K562 (cell line): Measurements from ENCODE around the gene LAMB4. TPM values are rescaled to one million over a fixed set of nuclear protein-coding genes. Genes with fewer than 3 reads are reported as not detected.
A peak's percentile ranks its signal among the peaks of the same experiment; 100 is the strongest.

ENCODE experiments used
- ATAC-seq: fragments of 200-7000 bp; cut with Tn5 transposase; 3 replicates; pipeline ENCODE4 v1.9.1; 2020; ENCODE audit warnings: moderate library complexity
- BruUV-seq: library from RNA; stranded (reverse); fragments of 400-500 nt; replicated peaks from 2 replicates; lab custom pipeline; 2021; lab: Mats Ljungman, UMichigan
- CTCF ChIA-PET: fragments of 300-600 bp; formaldehyde crosslinking; extraction: SDS; loops from one replicate; lab custom pipeline; 2021; ENCODE audit warnings: low intra/inter-chr PET ratio; lab: Yijun Ruan, JAX
- POLR2A ChIA-PET: fragments of 300-600, 350-650 bp; sonication (Branson Sonifier 250); formaldehyde crosslinking; extraction: SDS; loops from one replicate; lab custom pipeline; 2021; ENCODE audit warnings: antibody characterized with exemption, inconsistent platforms; lab: Yijun Ruan, JAX
- DNase-seq, 4 experiments: peaks; one replicate each; pipeline versions ENCODE4 v3.0.0 to v3.0.0-alpha.2; 2011 to 2018; ENCODE audit warnings: low spot score in 3 of 4, mixed read lengths in 3 of 4; ENCODE audit errors: extremely low read depth in 1 of 4
- FAIRE-seq: peaks from 2 replicates; lab custom pipeline; 2011; peaks lifted over from hg19 to GRCh38; lab: Jason Lieb, UNC
- H2AFZ ChIP-seq: 2 replicates; pipeline ENCODE4 v1.6.0; 2011; ENCODE audit warnings: low read depth, low read length, control low read depth, inconsistent platforms
- H3K27ac ChIP-seq: fragments of 200-600 bp; 3 replicates; pipeline ENCODE4 v1.8.0; 2011; ENCODE audit warnings: low read depth, mild to moderate bottlenecking, control low read depth, inconsistent platforms, low read length, moderate library complexity, mixed read lengths; ENCODE audit errors: extremely low read depth
- H3K27me3 ChIP-seq, 2 experiments: fragments of 300-600 bp in 1 of 2; 2 replicates in 1 of 2; 3 replicates in 1 of 2; pipeline versions ENCODE4 v1.6.0 to v1.8.0; 2011; ENCODE audit warnings: inconsistent platforms in 2 of 2, low read length in 2 of 2, mild to moderate bottlenecking in 1 of 2, mixed read lengths in 1 of 2, moderate library complexity in 1 of 2; ENCODE audit not compliant: control insufficient read depth in 2 of 2, insufficient read depth in 2 of 2
- H3K36me3 ChIP-seq: fragments of 300-600 bp; 3 replicates; pipeline ENCODE4 v1.8.0; 2011; ENCODE audit warnings: mild to moderate bottlenecking, low read length, inconsistent platforms; ENCODE audit not compliant: control insufficient read depth, insufficient read depth
- H3K4me1 ChIP-seq, 2 experiments: fragments of 200-600 bp in 1 of 2; replicated peaks in 1 of 2; 2 replicates in 1 of 2; 3 replicates in 1 of 2; pipeline versions ENCODE4 v1.5.1 to v1.8.0; 2011; ENCODE audit warnings: inconsistent platforms in 2 of 2, low read length in 2 of 2, mild to moderate bottlenecking in 1 of 2, mixed read lengths in 1 of 2, moderate library complexity in 1 of 2; ENCODE audit not compliant: control insufficient read depth in 2 of 2, insufficient read depth in 2 of 2
- H3K4me2 ChIP-seq: 2 replicates; pipeline ENCODE4 v1.6.1; 2011; ENCODE audit warnings: low read length, control low read depth, inconsistent platforms, mixed read lengths; ENCODE audit not compliant: insufficient read depth
- H3K4me3 ChIP-seq: fragments of 200-600 bp; sonication (generic), shearing (Covaris generic); 2 replicates; pipeline ENCODE4 v1.5.1; 2016; ENCODE audit warnings: control low read depth, inconsistent platforms
- H3K79me2 ChIP-seq: fragments of 200-600 bp; 3 replicates; pipeline ENCODE4 v1.8.0; 2011; ENCODE audit warnings: low read length, inconsistent platforms; ENCODE audit not compliant: control insufficient read depth, insufficient read depth
- H3K9ac ChIP-seq, 2 experiments: 2 replicates each; pipeline versions ENCODE4 v1.6.0 to v1.6.1; 2011; ENCODE audit warnings: low read depth in 2 of 2, low read length in 2 of 2, control low read depth in 1 of 2, inconsistent platforms in 1 of 2, mild to moderate bottlenecking in 1 of 2, mixed read lengths in 1 of 2; ENCODE audit not compliant: insufficient read depth in 1 of 2
- H3K9me1 ChIP-seq: one replicate; pipeline ENCODE4 v1.6.0; 2011; ENCODE audit warnings: inconsistent platforms, mild to moderate bottlenecking, low read length, moderate library complexity; ENCODE audit not compliant: control insufficient read depth, insufficient read depth
- H3K9me3 ChIP-seq: replicated peaks from 2 replicates; pipeline ENCODE4 v1.5.1; 2011; ENCODE audit warnings: low read depth, low read length, inconsistent platforms; ENCODE audit not compliant: control insufficient read depth, insufficient read depth
- H4K20me1 ChIP-seq: replicated peaks from 2 replicates; pipeline ENCODE4 v1.6.1; 2011; ENCODE audit warnings: low read length, inconsistent platforms, mixed read lengths; ENCODE audit not compliant: control insufficient read depth, insufficient read depth
- CBX1 ChIP-seq: sonication (generic); IDR thresholded peaks from 2 replicates; pipeline ENCODE4 v1.6.1; 2016; ENCODE audit warnings: antibody characterized with exemption, low read depth, mild to moderate bottlenecking
- CBX3 ChIP-seq, 2 experiments: IDR thresholded peaks; 1 replicate in 1 of 2; 2 replicates in 1 of 2; pipeline ENCODE4 v1.6.1; 2012; ENCODE audit warnings: inconsistent platforms in 2 of 2, low read length in 2 of 2, borderline replicate concordance in 1 of 2, control low read depth in 1 of 2
- COPS2 ChIP-seq: fragments of 450-650 bp; conservative IDR thresholded peaks from 2 replicates; pipeline ENCODE4 v1.6.1; 2016; ENCODE audit warnings: mild to moderate bottlenecking, moderate library complexity
- CXXC5 ChIP-seq: fragments of 250-450 bp; sonication (Bioruptor Pico); IDR thresholded peaks from 2 replicates; pipeline ENCODE4 v1.8.0; 2022; ENCODE audit warnings: inconsistent platforms, mild to moderate bottlenecking, moderate library complexity
- HSF4 ChIP-seq: fragments of 250-450 bp; sonication (Bioruptor Pico); IDR thresholded peaks from 2 replicates; pipeline ENCODE4 v2.1.2; 2022; ENCODE audit warnings: mild to moderate bottlenecking, moderate library complexity, borderline replicate concordance
- MLLT1 ChIP-seq, 2 experiments: fragments of 450-650 bp; IDR thresholded peaks; 2 replicates each; pipeline ENCODE4 v1.6.1; 2016
- POLR2G ChIP-seq: fragments of 200-400 bp; formaldehyde crosslinking; IDR thresholded peaks from 2 replicates; pipeline ENCODE4 v1.6.1; 2017; ENCODE audit warnings: low read depth, mild to moderate bottlenecking, antibody characterized with exemption, low read length, moderate library complexity
- RBM25 ChIP-seq: fragments of 200-400 bp; formaldehyde crosslinking; IDR thresholded peaks from 2 replicates; pipeline ENCODE4 v1.6.1; 2018; ENCODE audit warnings: low read length, low read depth, moderate library complexity; ENCODE audit not compliant: severe bottlenecking
- RBM39 ChIP-seq: fragments of 200-400 bp; formaldehyde crosslinking; optimal IDR thresholded peaks from 2 replicates; pipeline ENCODE3; 2018; ENCODE audit warnings: low read depth, low read length
- ZBTB11 ChIP-seq, 3 experiments: fragments of 200-800 bp in 1 of 3; fragments of 250-450 bp in 1 of 3; fragments of 450-650 bp in 1 of 3; sonication (Bioruptor Pico) in 1 of 3; sonication (Bioruptor generic) in 1 of 3; formaldehyde crosslinking in 1 of 3; IDR thresholded peaks; 2 replicates each; pipeline versions ENCODE4 v1.6.1 to v1.8.0; 2016 to 2022; ENCODE audit warnings: mild to moderate bottlenecking in 2 of 3, missing genetic modification characterization in 2 of 3, missing compliant biosample characterization in 1 of 3, moderate library complexity in 1 of 3
- ZNF398 ChIP-seq: fragments of 250-450 bp; sonication (Bioruptor Pico); IDR thresholded peaks from 2 replicates; pipeline ENCODE4 v1.8.0; 2021; ENCODE audit warnings: moderate library complexity, mild to moderate bottlenecking, inconsistent platforms
- ZNF586 ChIP-seq: fragments of 450-650 bp; formaldehyde crosslinking; conservative IDR thresholded peaks from 2 replicates; pipeline ENCODE4 v1.4.0; 2020; ENCODE audit warnings: mild to moderate bottlenecking, moderate library complexity
- ZNF764 ChIP-seq: fragments of 250-450 bp; sonication (Bioruptor Pico); IDR thresholded peaks from 2 replicates; pipeline ENCODE4 v1.4.0; 2020; ENCODE audit warnings: low read depth, mild to moderate bottlenecking, moderate library complexity
- ZZZ3 ChIP-seq: fragments of 450-650 bp; IDR thresholded peaks from 2 replicates; pipeline ENCODE4 v1.6.1; 2016; ENCODE audit warnings: antibody characterized with exemption, mild to moderate bottlenecking, moderate library complexity
- WGBS: fragments of 100-300 bp; shearing (Covaris generic); methylation state at CpG from one replicate; pipeline ENCODE4 v1.1.6; 2016; ENCODE audit warnings: low coverage, mixed read lengths; ENCODE audit not compliant: insufficient coverage; ENCODE audit errors: missing lambda C conversion rate; 5-methylcytosine and 5-hydroxymethylcytosine counted together
- in situ Hi-C: fragments of 300-500 bp; cut with MboI; formaldehyde crosslinking; loops from 4 replicates; pipeline ENCODE4 v1.15.0; 2018; ENCODE audit warnings: inconsistent platforms, mixed read lengths
- intact Hi-C: fragments of 100-400 bp; cut with micrococcal nuclease; formaldehyde crosslinking; loops from 2 replicates; pipeline ENCODE4 v1.14.2; 2022
- polyA plus RNA-seq, 8 experiments: library from polyadenylated mRNA; depleted of rRNA in 4 of 8; stranded (reverse) in 5 of 8; unstranded in 3 of 8; fragments of >200 nt; fragmentation: Nextera tagmentation in 2 of 8; fragmentation: Illumina TruSeq in 1 of 8; extraction: Ambion mirVana in 2 of 8; extraction: Trizol in 1 of 8; gene quantifications; 2 replicates each; pipeline versions ENCODE4 v1.2.1 to v1.2.3, GENCODE V29; 2011 to 2014; ENCODE audit warnings: inconsistent platforms in 1 of 8, missing spikeins in 1 of 8
- total RNA-seq, 7 experiments: library from RNA; depleted of rRNA in 6 of 7; stranded (reverse); fragments of >200 nt in 6 of 7; fragmentation: Illumina TruSeq in 2 of 7; extraction: Trizol in 2 of 7; gene quantifications; 2 replicates each; pipeline versions ENCODE4 v1.2.1 to v1.2.3, GENCODE V29; 2011 to 2021; ENCODE audit warnings: low replicate concordance in 1 of 7

LAMB4 gene
- total and polyA plus RNA-seq, 9 of the 15 experiments (the other 6 are each of a cell fraction or from before 2014, with no cell fraction given), result 0.06 to 0.13 (median 0.07) TPM; not detected in 6

GRCh38 chr7:108102671-108103312 is 27.4 kb downstream of the LAMB4 start (continued):
- TF ChIP-seq CBX3 (IDR thresholded peaks at IDR 0.05; ENCODE audit: borderline replicate concordance in 1 of 2, low read length in 2 of 2) (no peak), POLR2G (no peak), ZZZ3 (no peak), RBM39 (no peak), ZNF398 (CRISPR knock-in tag) (no peak)

- in situ Hi-C loops, result no loop called here
- peaks cover 14 to 24% of the 10 kb centered on the region in 2 experiments for H3K4me1 ChIP-seq
- no peaks in the 10 kb centered on the region for H3K36me3 ChIP-seq
- ATAC-seq, result no peak
- ChIA-PET POLR2A (no interaction called here), CTCF (no interaction called here)
- H3K79me2 ChIP-seq, result no peaks in the 10 kb centered on the region
- no TSS peak for BruUV-seq
- H3K9me1 ChIP-seq, result no peaks in the 10 kb centered on the region
- no peak for DNase-seq
- no peak overlapping the region for H3K4me3 ChIP-seq
- no peaks in the 10 kb centered on the region for H4K20me1 ChIP-seq
- no peaks in the 10 kb centered on the region for H3K27me3 ChIP-seq
- H2AFZ ChIP-seq, result no peak overlapping the region; the same call in 1 of the 2 replicates
- WGBS, result 80% methylated on average over 3 of the region's 3 CpGs
- intact Hi-C loops, result loop anchor here (5.0 kb wide), 1 partner anchor 209 kb away; the partner anchor contains the start of gene DLD
- no peak for FAIRE-seq
- no peak overlapping the region for H3K9ac ChIP-seq
- no peaks in the 10 kb centered on the region for H3K9me3 ChIP-seq
- H3K4me2 ChIP-seq, result no peak overlapping the region
- no peak overlapping the region for H3K27ac ChIP-seq
- TF ChIP-seq MLLT1 (IDR thresholded peaks at IDR 0.05) (no peak), CBX1 (no peak), ZBTB11 (CRISPR knock-in tag; IDR thresholded peaks at IDR 0.05) (no peak), CXXC5 (0 out of 2 replicates have a peak, but pooled peaks have one; percentile 11), ZNF586 (CRISPR knock-in tag) (no peak), RBM25 (peak; percentile 55), HSF4 (CRISPR knock-in tag) (no peak), COPS2 (no peak), ZNF764 (CRISPR knock-in tag) (no peak)
Observed at GRCh38 chr7:108101759-108102158, 28.4 kb downstream of the LAMB4 start.
